HCT116 (cell line): ENCODE measurements around the gene C9orf50. TPM values are rescaled to one million over a fixed set of nuclear protein-coding genes. Genes with fewer than 3 reads are reported as not detected.
"Not testable (repeated sequence)": the region's sequence is repeated elsewhere in the genome, so short reads cannot be mapped to it uniquely, and the experiment has no call there.

Experiments used
- ATAC-seq: fragments of 200-7000 bp; cut with Tn5 transposase; 2 replicates; pipeline ENCODE4 v1.9.1; 2020; ENCODE audit warnings: mild to moderate bottlenecking, moderate library complexity
- BruUV-seq: library from RNA; stranded (reverse); fragments of 400-500 nt; replicated peaks from 2 replicates; lab custom pipeline; 2021; lab: Mats Ljungman, UMichigan
- CTCF ChIA-PET: fragments of 300-600 bp; sonication (Branson Sonifier 250); formaldehyde crosslinking; loops from one replicate; lab custom pipeline; 2021; ENCODE audit warnings: antibody characterized with exemption; lab: Charles Lee
- POLR2A ChIA-PET: fragments of 300-600, 350-600 bp; sonication (Branson Sonifier 250); formaldehyde crosslinking; loops from one replicate; lab custom pipeline; 2021; ENCODE audit warnings: antibody characterized with exemption; lab: Charles Lee
- RAD21 ChIA-PET, 2 experiments: fragments of 300-600 bp; sonication (Branson Sonifier 250); formaldehyde crosslinking; loops; one replicate each; lab custom pipeline; 2023; ENCODE audit warnings: low total read pairs in 2 of 2; ENCODE audit not compliant: uncharacterized antibody in 2 of 2, unreplicated experiment in 2 of 2, low non-redundant PET in 1 of 2; lab: Charles Lee
- DNase-seq: peaks from one replicate; pipeline ENCODE4 v3.0.0-alpha.2; 2010; ENCODE audit warnings: low read depth, low spot score
- H2AFZ ChIP-seq: fragments of 200-600 bp; shearing (Covaris generic), sonication (generic); 2 replicates; pipeline ENCODE4 v1.6.1; 2017; ENCODE audit warnings: low read depth, mixed run types, mixed read lengths, antibody characterized with exemption, low read length; ENCODE audit not compliant: poor library complexity, severe bottlenecking
- H3K27ac ChIP-seq: 2 replicates; pipeline ENCODE4 v1.5.1; 2012; ENCODE audit warnings: low read depth, low read length
- H3K27me3 ChIP-seq: fragments of 200-600 bp; sonication (generic); 2 replicates; pipeline ENCODE4 v1.6.1; 2016; ENCODE audit warnings: mixed run types, low read length, mixed read lengths; ENCODE audit not compliant: insufficient read depth
- H3K36me3 ChIP-seq, 2 experiments: fragments of 200-500 bp in 1 of 2; fragments of 200-600 bp in 1 of 2; sonication (Bioruptor generic) in 1 of 2; sonication (generic) in 1 of 2; 2 replicates each; pipeline versions ENCODE4 v1.5.1 to v1.6.1; 2014 to 2016; ENCODE audit warnings: low read length in 2 of 2, inconsistent platforms in 1 of 2, mixed read lengths in 1 of 2, mixed run types in 1 of 2; ENCODE audit not compliant: insufficient read depth in 2 of 2, control insufficient read depth in 1 of 2
- H3K4me1 ChIP-seq, 2 experiments: fragments of 200-600 bp in 1 of 2; sonication (generic) in 1 of 2; 2 replicates each; pipeline versions ENCODE4 v1.5.1 to v1.6.1; 2012 to 2017; ENCODE audit warnings: low read length in 2 of 2, inconsistent platforms in 1 of 2, mild to moderate bottlenecking in 1 of 2, mixed read lengths in 1 of 2, mixed run types in 1 of 2, moderate library complexity in 1 of 2; ENCODE audit not compliant: insufficient read depth in 2 of 2, control insufficient read depth in 1 of 2
- H3K4me2 ChIP-seq: fragments of 200-600 bp; sonication (generic); 2 replicates; pipeline ENCODE4 v1.6.1; 2017; ENCODE audit warnings: mixed run types, low read length, mixed read lengths
- H3K4me3 ChIP-seq, 2 experiments: fragments of 200-600 bp in 1 of 2; sonication (generic) in 1 of 2; replicated peaks in 1 of 2; 2 replicates each; pipeline ENCODE4 v1.5.1; 2011 to 2016; ENCODE audit warnings: low read length in 2 of 2, control low read depth in 1 of 2, low read depth in 1 of 2, mild to moderate bottlenecking in 1 of 2, mixed read lengths in 1 of 2, mixed run types in 1 of 2
- H3K79me2 ChIP-seq: fragments of 200-600 bp; sonication (generic); 2 replicates; pipeline ENCODE4 v1.6.1; 2017; ENCODE audit warnings: mild to moderate bottlenecking, mixed run types, low read length, moderate library complexity, mixed read lengths; ENCODE audit not compliant: insufficient read depth
- H3K9ac ChIP-seq: fragments of 200-600 bp; sonication (generic); 2 replicates; pipeline ENCODE4 v1.6.1; 2016; ENCODE audit warnings: low read length, mixed read lengths
- H3K9me2 ChIP-seq: fragments of 200-600 bp; sonication (generic), shearing (Covaris generic); 2 replicates; pipeline ENCODE4 v1.6.1; 2017; ENCODE audit warnings: mixed run types, mild to moderate bottlenecking, moderate library complexity; ENCODE audit not compliant: insufficient read depth
- H3K9me3 ChIP-seq, 2 experiments: fragments of 200-500 bp in 1 of 2; fragments of 200-600 bp in 1 of 2; sonication (Bioruptor generic) in 1 of 2; sonication (generic) in 1 of 2; 2 replicates each; pipeline ENCODE4 v1.6.1; 2014 to 2017; ENCODE audit warnings: low read length in 2 of 2, mixed read lengths in 2 of 2, inconsistent platforms in 1 of 2, low read depth in 1 of 2, mild to moderate bottlenecking in 1 of 2, mixed run types in 1 of 2, moderate library complexity in 1 of 2; ENCODE audit not compliant: control insufficient read depth in 1 of 2, insufficient read depth in 1 of 2
- H4K20me1 ChIP-seq: fragments of 200-600 bp; sonication (generic), shearing (Covaris generic); 2 replicates; pipeline ENCODE4 v1.6.1; 2017; ENCODE audit warnings: mixed run types, mild to moderate bottlenecking, moderate library complexity; ENCODE audit not compliant: insufficient read depth
- CBX3 ChIP-seq: IDR thresholded peaks from 2 replicates; pipeline ENCODE4 v1.6.1; 2012; ENCODE audit warnings: low read depth
- CEBPB ChIP-seq: IDR thresholded peaks from 2 replicates; pipeline ENCODE4 v1.6.1; 2012; ENCODE audit warnings: low read depth
- EGR1 ChIP-seq: IDR thresholded peaks from 2 replicates; pipeline ENCODE4 v1.6.1; 2012; ENCODE audit warnings: low read depth
- POLR2A ChIP-seq: IDR thresholded peaks from 2 replicates; pipeline ENCODE4 v1.7.0; 2011; ENCODE audit warnings: borderline replicate concordance; ENCODE audit not compliant: insufficient read depth, insufficient read length; ENCODE audit errors: extremely low read depth
- SP1 ChIP-seq: IDR thresholded peaks from 2 replicates; pipeline ENCODE4 v1.6.1; 2012; ENCODE audit warnings: low read depth
- SRF ChIP-seq: IDR thresholded peaks from 2 replicates; pipeline ENCODE4 v1.6.1; 2012; ENCODE audit warnings: low read depth
- TCF7L2 ChIP-seq: IDR thresholded peaks from 2 replicates; pipeline ENCODE4 v1.7.0; 2011; ENCODE audit warnings: borderline replicate concordance, inconsistent platforms; ENCODE audit not compliant: insufficient read depth, insufficient read length; ENCODE audit errors: extremely low read depth
- ZNF274 ChIP-seq: fragments of 200-500 bp; sonication (Bioruptor generic); IDR thresholded peaks from 2 replicates; pipeline ENCODE4 v1.6.1; 2014; ENCODE audit warnings: mild to moderate bottlenecking, low read depth, low read length, inconsistent platforms
- intact Hi-C: fragments of 100-400 bp; cut with micrococcal nuclease; formaldehyde crosslinking; loops from 2 replicates; pipeline ENCODE4 v1.10.0; 2022
- total RNA-seq: library from RNA; stranded (reverse); gene quantifications from one replicate; pipeline ENCODE4 v1.2.1, GENCODE V29; 2021; ENCODE audit not compliant: unreplicated experiment
- TF ChIP-seq, protein P1 (sequence below): IDR thresholded peaks from 2 replicates; pipeline ENCODE4 v1.6.1; 2012; ENCODE audit warnings: low read depth
- TF ChIP-seq, protein P2 (sequence below), 3 experiments: fragments of 200-600 bp in 1 of 3; sonication (generic) in 1 of 3; IDR thresholded peaks in 2 of 3; conservative IDR thresholded peaks in 1 of 3; 2 replicates each; pipeline ENCODE4 v1.5.1; 2012 to 2017; ENCODE audit warnings: low read depth in 2 of 3, low read length in 2 of 3, antibody characterized with exemption in 1 of 3, borderline replicate concordance in 1 of 3, control low read depth in 1 of 3, mild to moderate bottlenecking in 1 of 3, mixed read lengths in 1 of 3, mixed run types in 1 of 3, moderate library complexity in 1 of 3; ENCODE audit not compliant: insufficient read depth in 1 of 3
- TF ChIP-seq, protein P3 (sequence below): IDR thresholded peaks from 2 replicates; pipeline ENCODE4 v1.6.1; 2012
- TF ChIP-seq, protein P4 (sequence below): IDR thresholded peaks from 2 replicates; pipeline ENCODE4 v1.6.1; 2011; ENCODE audit warnings: mild to moderate bottlenecking, low read length, moderate library complexity; ENCODE audit not compliant: insufficient replicate concordance; ENCODE audit errors: extremely low read depth

The C9orf50 gene
- total RNA-seq, 1 experiment from 2014 or later: not detected

DNA sequence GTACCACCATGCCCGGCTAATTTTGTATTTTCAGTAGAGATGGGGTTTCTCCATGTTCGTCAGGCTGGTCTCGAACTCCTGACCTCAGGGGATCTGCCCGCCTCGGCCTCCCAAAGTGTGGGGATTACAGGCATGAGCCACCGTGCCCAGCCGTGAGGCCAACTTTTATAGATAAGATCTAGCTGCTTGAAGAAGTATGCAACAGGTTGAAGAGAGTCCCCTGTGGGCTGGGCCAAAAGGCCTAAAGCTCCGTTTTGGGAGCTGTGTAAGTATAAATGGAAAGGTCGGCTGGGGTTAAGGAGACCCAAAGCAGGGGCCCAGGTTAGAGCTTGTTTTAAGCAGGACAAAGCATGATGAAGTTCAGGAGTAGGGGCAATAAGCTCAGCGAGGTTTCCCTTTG lies 28.1 kb downstream of the C9orf50 start:
- intact Hi-C loops, BruUV-seq: not testable (repeated sequence)
- CTCF ChIA-PET: interaction anchor here (1.5 kb wide), 1 partner anchor 461 kb away, joined by 5 read pairs; no protein-coding TSS in a partner anchor

DNA sequence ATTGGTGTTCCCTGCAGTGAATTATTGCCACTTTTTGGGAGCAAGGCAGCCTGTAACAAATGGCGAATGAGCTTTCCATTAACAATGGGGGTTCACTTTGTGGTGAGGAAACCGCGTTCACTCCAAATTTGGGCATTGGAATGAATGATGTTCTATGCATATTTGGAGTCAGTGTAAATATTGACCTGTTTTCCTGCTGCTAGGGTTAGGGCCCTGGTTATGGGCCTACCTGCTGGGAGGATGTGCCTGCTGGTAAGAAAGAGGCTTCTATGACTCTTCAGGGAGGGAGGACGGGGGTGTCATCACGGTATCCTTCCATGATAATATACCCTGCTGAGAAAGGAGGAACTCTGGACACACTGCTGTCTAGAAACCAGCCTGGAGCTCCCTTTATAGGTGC lies 29.0 kb downstream of the C9orf50 start:
- Histone ChIP-seq H3K4me1 (peaks cover 68 to 91% of the 10 kb centered on the region in 2 experiments), H3K9ac (no peak overlapping the region), H3K9me3 (no peaks in the 10 kb centered on the region), H3K9me2 (no peaks in the 10 kb centered on the region), H3K36me3 (no peaks in the 10 kb centered on the region), H3K27ac (no peak overlapping the region), H2AFZ (no peak overlapping the region), H3K4me2 (no peak overlapping the region), H4K20me1 (no peaks in the 10 kb centered on the region), H3K27me3 (no peaks in the 10 kb centered on the region), H3K4me3 (no peak overlapping the region), H3K79me2 (no peaks in the 10 kb centered on the region)
- ATAC-seq (no peak), DNase-seq (no peak)
- ChIA-PET CTCF (no interaction called here), POLR2A (interaction anchor here (0.6 to 0.9 kb wide), 2 partner anchors 13 to 61 kb away, joined by 3 read pairs; no protein-coding TSS in a partner anchor), RAD21 (no interaction called here)
- BruUV-seq: no TSS peak
- intact Hi-C loops: no loop called here
- TF ChIP-seq, protein P1, sequence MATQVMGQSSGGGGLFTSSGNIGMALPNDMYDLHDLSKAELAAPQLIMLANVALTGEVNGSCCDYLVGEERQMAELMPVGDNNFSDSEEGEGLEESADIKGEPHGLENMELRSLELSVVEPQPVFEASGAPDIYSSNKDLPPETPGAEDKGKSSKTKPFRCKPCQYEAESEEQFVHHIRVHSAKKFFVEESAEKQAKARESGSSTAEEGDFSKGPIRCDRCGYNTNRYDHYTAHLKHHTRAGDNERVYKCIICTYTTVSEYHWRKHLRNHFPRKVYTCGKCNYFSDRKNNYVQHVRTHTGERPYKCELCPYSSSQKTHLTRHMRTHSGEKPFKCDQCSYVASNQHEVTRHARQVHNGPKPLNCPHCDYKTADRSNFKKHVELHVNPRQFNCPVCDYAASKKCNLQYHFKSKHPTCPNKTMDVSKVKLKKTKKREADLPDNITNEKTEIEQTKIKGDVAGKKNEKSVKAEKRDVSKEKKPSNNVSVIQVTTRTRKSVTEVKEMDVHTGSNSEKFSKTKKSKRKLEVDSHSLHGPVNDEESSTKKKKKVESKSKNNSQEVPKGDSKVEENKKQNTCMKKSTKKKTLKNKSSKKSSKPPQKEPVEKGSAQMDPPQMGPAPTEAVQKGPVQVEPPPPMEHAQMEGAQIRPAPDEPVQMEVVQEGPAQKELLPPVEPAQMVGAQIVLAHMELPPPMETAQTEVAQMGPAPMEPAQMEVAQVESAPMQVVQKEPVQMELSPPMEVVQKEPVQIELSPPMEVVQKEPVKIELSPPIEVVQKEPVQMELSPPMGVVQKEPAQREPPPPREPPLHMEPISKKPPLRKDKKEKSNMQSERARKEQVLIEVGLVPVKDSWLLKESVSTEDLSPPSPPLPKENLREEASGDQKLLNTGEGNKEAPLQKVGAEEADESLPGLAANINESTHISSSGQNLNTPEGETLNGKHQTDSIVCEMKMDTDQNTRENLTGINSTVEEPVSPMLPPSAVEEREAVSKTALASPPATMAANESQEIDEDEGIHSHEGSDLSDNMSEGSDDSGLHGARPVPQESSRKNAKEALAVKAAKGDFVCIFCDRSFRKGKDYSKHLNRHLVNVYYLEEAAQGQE: no peak
- TF ChIP-seq, protein P2, sequence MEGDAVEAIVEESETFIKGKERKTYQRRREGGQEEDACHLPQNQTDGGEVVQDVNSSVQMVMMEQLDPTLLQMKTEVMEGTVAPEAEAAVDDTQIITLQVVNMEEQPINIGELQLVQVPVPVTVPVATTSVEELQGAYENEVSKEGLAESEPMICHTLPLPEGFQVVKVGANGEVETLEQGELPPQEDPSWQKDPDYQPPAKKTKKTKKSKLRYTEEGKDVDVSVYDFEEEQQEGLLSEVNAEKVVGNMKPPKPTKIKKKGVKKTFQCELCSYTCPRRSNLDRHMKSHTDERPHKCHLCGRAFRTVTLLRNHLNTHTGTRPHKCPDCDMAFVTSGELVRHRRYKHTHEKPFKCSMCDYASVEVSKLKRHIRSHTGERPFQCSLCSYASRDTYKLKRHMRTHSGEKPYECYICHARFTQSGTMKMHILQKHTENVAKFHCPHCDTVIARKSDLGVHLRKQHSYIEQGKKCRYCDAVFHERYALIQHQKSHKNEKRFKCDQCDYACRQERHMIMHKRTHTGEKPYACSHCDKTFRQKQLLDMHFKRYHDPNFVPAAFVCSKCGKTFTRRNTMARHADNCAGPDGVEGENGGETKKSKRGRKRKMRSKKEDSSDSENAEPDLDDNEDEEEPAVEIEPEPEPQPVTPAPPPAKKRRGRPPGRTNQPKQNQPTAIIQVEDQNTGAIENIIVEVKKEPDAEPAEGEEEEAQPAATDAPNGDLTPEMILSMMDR (IDR thresholded peaks at IDR 0.05 in 2 of 3, conservative IDR thresholded peaks at IDR 0.05 in 1 of 3; ENCODE audit: borderline replicate concordance in 1 of 3, insufficient read depth in 1 of 3, low read depth in 2 of 3, low read length in 2 of 3): no peak
- TF ChIP-seq SRF (no peak), TCF7L2 (no peak), CEBPB (no peak), SP1 (no peak), ZNF274 (no peak), EGR1 (no peak), POLR2A (no peak), CBX3 (no peak)
- TF ChIP-seq, protein P3, sequence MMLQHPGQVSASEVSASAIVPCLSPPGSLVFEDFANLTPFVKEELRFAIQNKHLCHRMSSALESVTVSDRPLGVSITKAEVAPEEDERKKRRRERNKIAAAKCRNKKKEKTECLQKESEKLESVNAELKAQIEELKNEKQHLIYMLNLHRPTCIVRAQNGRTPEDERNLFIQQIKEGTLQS: no peak
- TF ChIP-seq, protein P4, sequence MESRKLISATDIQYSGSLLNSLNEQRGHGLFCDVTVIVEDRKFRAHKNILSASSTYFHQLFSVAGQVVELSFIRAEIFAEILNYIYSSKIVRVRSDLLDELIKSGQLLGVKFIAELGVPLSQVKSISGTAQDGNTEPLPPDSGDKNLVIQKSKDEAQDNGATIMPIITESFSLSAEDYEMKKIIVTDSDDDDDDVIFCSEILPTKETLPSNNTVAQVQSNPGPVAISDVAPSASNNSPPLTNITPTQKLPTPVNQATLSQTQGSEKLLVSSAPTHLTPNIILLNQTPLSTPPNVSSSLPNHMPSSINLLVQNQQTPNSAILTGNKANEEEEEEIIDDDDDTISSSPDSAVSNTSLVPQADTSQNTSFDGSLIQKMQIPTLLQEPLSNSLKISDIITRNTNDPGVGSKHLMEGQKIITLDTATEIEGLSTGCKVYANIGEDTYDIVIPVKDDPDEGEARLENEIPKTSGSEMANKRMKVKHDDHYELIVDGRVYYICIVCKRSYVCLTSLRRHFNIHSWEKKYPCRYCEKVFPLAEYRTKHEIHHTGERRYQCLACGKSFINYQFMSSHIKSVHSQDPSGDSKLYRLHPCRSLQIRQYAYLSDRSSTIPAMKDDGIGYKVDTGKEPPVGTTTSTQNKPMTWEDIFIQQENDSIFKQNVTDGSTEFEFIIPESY: no peak

More for the DNA sequence above, 28.1 kb downstream of the C9orf50 start:
- Histone ChIP-seq H3K27ac (peak overlapping the region; percentile 4; the same call in 1 of the 2 replicates), H3K9ac (peak overlapping the region; percentile 19; the same call in 1 of the 2 replicates), H3K4me1 (peaks cover 65 to 89% of the 10 kb centered on the region in 2 experiments)
- POLR2A ChIA-PET: interaction anchor here (0.6 to 1.6 kb wide), 4 partner anchors 16 to 90 kb away, joined by 3 to 5 read pairs (median 4); no protein-coding TSS in a partner anchor
- H4K20me1 ChIP-seq, H3K4me3 ChIP-seq, ATAC-seq, H3K9me3 ChIP-seq, RAD21 ChIA-PET, H3K4me2 ChIP-seq, H3K9me2 ChIP-seq, H2AFZ ChIP-seq, H3K79me2 ChIP-seq, DNase-seq, H3K36me3 ChIP-seq, H3K27me3 ChIP-seq: not testable (repeated sequence)
